Measurements from ENCODE around the gene KATNAL1.
A peak's percentile ranks its signal among the peaks of the same experiment; 100 is the strongest.
"Not testable (repeated sequence)": the region's sequence is repeated elsewhere in the genome, so short reads cannot be mapped to it uniquely, and the experiment has no call there.

The KATNAL1 gene

DNA sequence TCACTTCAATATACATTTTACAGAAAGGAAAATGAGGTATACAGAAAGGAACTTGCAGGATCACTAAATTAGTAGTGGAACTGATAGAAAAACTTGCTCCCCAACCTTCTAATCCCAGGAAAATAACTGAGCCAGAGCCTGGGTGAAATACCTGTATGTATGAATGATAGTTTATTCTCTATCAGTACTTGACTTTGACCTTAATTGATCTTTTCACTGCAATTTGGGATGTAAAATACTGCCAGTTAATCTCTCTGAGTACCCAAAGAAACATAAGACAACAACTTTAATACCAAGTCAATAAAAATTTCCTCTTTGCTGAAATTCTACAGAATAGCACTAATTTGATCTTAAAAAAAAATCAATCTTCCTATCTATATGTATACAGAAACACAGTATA is 33.3 kb downstream of the KATNAL1 start:
- ChIA-PET POLR2A (no interaction called here), CTCF (no interaction called here)
- DNase-seq (ENCODE audit: extremely low spot score), result no peak
- TF ChIP-seq LEF1 (IDR thresholded peaks at IDR 0.05; ENCODE audit: borderline replicate concordance) (no peak), FOXA1 (IDR thresholded peaks at IDR 0.05) (no peak), NFRKB (IDR thresholded peaks at IDR 0.05) (no peak), SUZ12 (IDR thresholded peaks at IDR 0.05) (no peak)

GRCh38 chr13:30270035-30270434 is 37.3 kb downstream of the KATNAL1 start:
- POLR2A ChIA-PET, CTCF ChIA-PET: not testable (repeated sequence)

GRCh38 chr13:30268673-30269072 is 38.7 kb downstream of the KATNAL1 start:
- TF ChIP-seq SP1 (IDR thresholded peaks at IDR 0.05), result no peak
- no peak for TF ChIP-seq ELF4 (IDR thresholded peaks at IDR 0.05)
- no peak for TF ChIP-seq FOXA1 (IDR thresholded peaks at IDR 0.05)
- TF ChIP-seq SUZ12 (IDR thresholded peaks at IDR 0.05), result no peak
- no peak for TF ChIP-seq NFRKB (IDR thresholded peaks at IDR 0.05)
- TF ChIP-seq FOXK2 (IDR thresholded peaks at IDR 0.05), result no peak
- TF ChIP-seq PKNOX1 (IDR thresholded peaks at IDR 0.05), result no peak
- no peak for TF ChIP-seq L3MBTL2 (conservative IDR thresholded peaks at IDR 0.05)
- TF ChIP-seq LEF1 (IDR thresholded peaks at IDR 0.05; ENCODE audit: borderline replicate concordance), result no peak
- no peak for TF ChIP-seq ZNF384 (IDR thresholded peaks at IDR 0.05)
- no peak for TF ChIP-seq FOXM1 (IDR thresholded peaks at IDR 0.05; ENCODE audit: borderline replicate concordance)
- no peak for TF ChIP-seq BHLHE40 (IDR thresholded peaks at IDR 0.05; ENCODE audit: borderline replicate concordance)
- no peak for TF ChIP-seq TARDBP (IDR thresholded peaks at IDR 0.05)
- no peak for TF ChIP-seq HDGF (IDR thresholded peaks at IDR 0.05; ENCODE audit: borderline replicate concordance)
- no peak for TF ChIP-seq CTBP1 (IDR thresholded peaks at IDR 0.05; ENCODE audit: borderline replicate concordance)
- no peak for DNase-seq (ENCODE audit: extremely low spot score)
- ChIA-PET POLR2A (no interaction called here), CTCF (no interaction called here)

More at GRCh38 chr13:30270035-30270434, 37.3 kb downstream of the KATNAL1 start:
- not testable (repeated sequence) for DNase-seq (ENCODE audit: extremely low spot score)

DNA sequence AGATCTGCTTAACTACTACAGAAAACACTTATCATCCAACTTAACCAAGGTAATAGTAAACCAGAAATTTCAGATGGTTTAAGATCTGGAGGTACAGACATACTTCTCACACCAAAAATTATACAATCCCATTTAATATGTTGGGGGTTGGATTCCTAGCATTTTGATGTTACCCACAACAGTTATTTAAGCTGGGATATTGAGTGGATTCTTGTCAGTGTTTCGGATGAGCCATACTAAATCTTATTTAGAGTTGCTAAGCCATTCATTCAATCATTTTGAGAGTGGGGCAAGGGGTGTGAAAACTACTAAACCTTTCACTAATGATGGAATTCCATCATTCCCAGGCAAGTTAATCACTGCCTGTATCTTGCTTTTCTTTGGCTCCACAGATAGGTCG is 40.6 kb downstream of the KATNAL1 start:
- TF ChIP-seq TARDBP (IDR thresholded peaks at IDR 0.05) (no peak), BHLHE40 (IDR thresholded peaks at IDR 0.05; ENCODE audit: borderline replicate concordance) (no peak), ELF4 (IDR thresholded peaks at IDR 0.05) (no peak), ARNT (IDR thresholded peaks at IDR 0.05) (no peak), L3MBTL2 (conservative IDR thresholded peaks at IDR 0.05) (no peak), NFRKB (IDR thresholded peaks at IDR 0.05) (no peak), HDGF (IDR thresholded peaks at IDR 0.05; ENCODE audit: borderline replicate concordance) (no peak), FOXM1 (IDR thresholded peaks at IDR 0.05; ENCODE audit: borderline replicate concordance) (no peak), SP1 (IDR thresholded peaks at IDR 0.05) (no peak), FOXK2 (IDR thresholded peaks at IDR 0.05) (no peak), FOXA1 (IDR thresholded peaks at IDR 0.05) (no peak), CTBP1 (IDR thresholded peaks at IDR 0.05; ENCODE audit: borderline replicate concordance) (no peak), LEF1 (IDR thresholded peaks at IDR 0.05; ENCODE audit: borderline replicate concordance) (no peak)
- ChIA-PET POLR2A (no interaction called here), CTCF (no interaction called here)
- no peak for DNase-seq (ENCODE audit: extremely low spot score)

GRCh38 chr13:30259149-30259733 is 48.1 kb downstream of the KATNAL1 start:
- POLR2A ChIA-PET; DNase-seq (ENCODE audit: extremely low spot score): not testable (repeated sequence)
- CTCF ChIA-PET, result interaction anchor here (0.6 kb wide), 1 partner anchor 141 kb away, joined by 3 read pairs; no protein-coding TSS in a partner anchor
- TF ChIP-seq ZNF384 (IDR thresholded peaks at IDR 0.05), result peak; percentile 89

GRCh38 chr13:30257468-30258099 is 49.8 kb downstream of the KATNAL1 start:
- ChIA-PET POLR2A (no interaction called here), CTCF (interaction anchor here (2.0 kb wide), 1 partner anchor 125 kb away, joined by 4 read pairs; no protein-coding TSS in a partner anchor)
- TF ChIP-seq PKNOX1 (IDR thresholded peaks at IDR 0.05) (peak; percentile 54), CTBP1 (IDR thresholded peaks at IDR 0.05; ENCODE audit: borderline replicate concordance) (peak; percentile 57; the same call in 1 of the 2 replicates), ELF4 (IDR thresholded peaks at IDR 0.05) (no peak), FOXM1 (IDR thresholded peaks at IDR 0.05; ENCODE audit: borderline replicate concordance) (no peak), FOXA1 (IDR thresholded peaks at IDR 0.05) (no peak), TARDBP (IDR thresholded peaks at IDR 0.05) (no peak)
- peak; percentile 48 for DNase-seq (ENCODE audit: extremely low spot score)

GRCh38 chr13:30256713-30257467 is 50.5 kb downstream of the KATNAL1 start:
- no peak for TF ChIP-seq BHLHE40 (IDR thresholded peaks at IDR 0.05; ENCODE audit: borderline replicate concordance)
- peak; percentile 68 for TF ChIP-seq PKNOX1 (IDR thresholded peaks at IDR 0.05)
- POLR2A ChIA-PET, result no interaction called here
- no peak for DNase-seq (ENCODE audit: extremely low spot score)
- CTCF ChIA-PET, result interaction anchor here (0.7 to 2.0 kb wide), 2 partner anchors 124 to 155 kb away, joined by 3 to 4 read pairs; no protein-coding TSS in a partner anchor

Measured in HEK293T (cell line).